AG04449 (cell line): ENCODE results near the gene OR4D1.
A peak's percentile ranks its signal among the peaks of the same experiment; 100 is the strongest.
"Not testable (repeated sequence)": the region's sequence is repeated elsewhere in the genome, so short reads cannot be mapped to it uniquely, and the experiment has no call there.

Source experiments
- CTCF ChIA-PET: fragments of 350-600 bp; formaldehyde crosslinking; extraction: SDS; loops from one replicate; lab custom pipeline; 2021; ENCODE audit warnings: antibody characterized with exemption; lab: Yijun Ruan, JAX
- POLR2A ChIA-PET: fragments of 400-600, 350-600 bp; formaldehyde crosslinking; extraction: SDS; loops from one replicate; lab custom pipeline; 2020; ENCODE audit warnings: antibody characterized with exemption, inconsistent platforms; lab: Yijun Ruan, JAX
- DNase-seq: peaks from one replicate; pipeline ENCODE4 v3.0.0-alpha.2; 2010; ENCODE audit warnings: low read depth, low spot score
- H3K4me3 ChIP-seq: 2 replicates; pipeline ENCODE4 v1.5.1; 2011; ENCODE audit warnings: low read depth, mild to moderate bottlenecking, control low read depth, low read length
- TF ChIP-seq, protein P1 (sequence below): IDR thresholded peaks from one replicate; pipeline ENCODE4 v1.5.1; 2011; ENCODE audit warnings: mild to moderate bottlenecking, moderate library complexity, low read length, control low read depth, inconsistent platforms; ENCODE audit not compliant: insufficient read depth; ENCODE audit errors: missing control alignments

The OR4D1 gene

DNA sequence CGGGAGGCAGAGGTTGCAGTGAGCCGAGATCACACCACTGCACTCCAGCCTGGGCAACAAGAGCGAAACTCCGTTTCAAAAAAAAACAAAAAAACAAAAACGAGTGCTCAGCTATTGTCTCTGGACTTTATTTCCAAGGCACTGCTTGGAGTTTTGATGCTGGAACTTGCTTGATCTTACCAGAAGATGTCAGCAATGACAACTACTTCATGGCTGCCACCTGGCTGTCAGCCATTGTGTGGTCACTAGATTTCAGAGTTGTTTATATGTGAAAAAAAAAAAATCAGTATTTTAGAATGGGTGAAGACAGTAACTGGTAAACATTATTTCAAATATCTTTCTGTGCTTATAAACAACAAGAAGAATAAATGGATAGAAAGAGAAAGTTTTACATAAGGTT, 26.3 kb upstream of the OR4D1 start:
- POLR2A ChIA-PET, result no interaction called here
- H3K4me3 ChIP-seq, result no peak overlapping the region
- TF ChIP-seq, protein P1, sequence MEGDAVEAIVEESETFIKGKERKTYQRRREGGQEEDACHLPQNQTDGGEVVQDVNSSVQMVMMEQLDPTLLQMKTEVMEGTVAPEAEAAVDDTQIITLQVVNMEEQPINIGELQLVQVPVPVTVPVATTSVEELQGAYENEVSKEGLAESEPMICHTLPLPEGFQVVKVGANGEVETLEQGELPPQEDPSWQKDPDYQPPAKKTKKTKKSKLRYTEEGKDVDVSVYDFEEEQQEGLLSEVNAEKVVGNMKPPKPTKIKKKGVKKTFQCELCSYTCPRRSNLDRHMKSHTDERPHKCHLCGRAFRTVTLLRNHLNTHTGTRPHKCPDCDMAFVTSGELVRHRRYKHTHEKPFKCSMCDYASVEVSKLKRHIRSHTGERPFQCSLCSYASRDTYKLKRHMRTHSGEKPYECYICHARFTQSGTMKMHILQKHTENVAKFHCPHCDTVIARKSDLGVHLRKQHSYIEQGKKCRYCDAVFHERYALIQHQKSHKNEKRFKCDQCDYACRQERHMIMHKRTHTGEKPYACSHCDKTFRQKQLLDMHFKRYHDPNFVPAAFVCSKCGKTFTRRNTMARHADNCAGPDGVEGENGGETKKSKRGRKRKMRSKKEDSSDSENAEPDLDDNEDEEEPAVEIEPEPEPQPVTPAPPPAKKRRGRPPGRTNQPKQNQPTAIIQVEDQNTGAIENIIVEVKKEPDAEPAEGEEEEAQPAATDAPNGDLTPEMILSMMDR, result no peak
- DNase-seq, result no peak
- CTCF ChIA-PET, result interaction anchor here (0.9 to 1.6 kb wide), 3 partner anchors 196 to 524 kb away, joined by 3 read pairs; no protein-coding TSS in a partner anchor

DNA sequence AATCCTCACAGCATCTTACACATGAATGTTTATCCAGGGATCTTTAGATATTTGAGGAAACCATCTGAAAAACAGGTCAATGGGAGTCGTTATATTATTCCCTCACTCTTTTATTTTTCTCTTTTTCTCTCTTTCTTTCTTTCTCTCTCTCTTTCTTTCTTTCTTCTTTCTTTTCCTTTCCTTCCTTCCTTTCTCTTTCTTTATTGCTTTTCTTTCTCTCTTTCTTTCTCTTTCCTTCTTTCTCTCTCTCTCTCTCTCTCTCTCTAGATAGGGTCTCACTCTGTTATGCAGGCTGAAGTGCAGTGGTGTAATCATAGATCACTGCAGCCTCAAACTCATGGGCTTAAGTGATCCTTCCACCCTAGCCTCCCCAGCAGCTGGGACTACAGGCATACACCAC, 20.3 kb upstream of the OR4D1 start:
- ChIA-PET POLR2A (no interaction called here), CTCF (no interaction called here)
- DNase-seq, result no peak
- TF ChIP-seq, protein P1, result no peak
- H3K4me3 ChIP-seq, result no peak overlapping the region

DNA sequence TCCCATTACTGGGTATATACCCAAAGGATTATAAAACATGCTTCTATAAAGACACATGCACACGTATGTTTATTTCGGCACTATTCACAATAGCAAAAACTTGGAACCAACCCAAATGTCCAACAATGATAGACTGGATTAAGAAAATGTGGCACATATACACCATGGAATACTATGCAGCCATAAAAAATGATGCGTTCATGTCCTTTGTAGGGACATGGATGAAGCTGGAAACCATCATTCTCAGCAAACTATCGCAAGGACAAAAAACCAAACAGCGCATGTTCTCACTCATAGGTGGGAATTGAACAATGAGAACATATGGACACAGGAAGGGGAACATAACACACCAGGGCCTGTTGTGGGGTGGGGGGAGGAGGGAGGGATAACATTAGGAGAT, 15.5 kb upstream of the OR4D1 start:
- DNase-seq, H3K4me3 ChIP-seq, CTCF ChIA-PET, POLR2A ChIA-PET: not testable (repeated sequence)

DNA sequence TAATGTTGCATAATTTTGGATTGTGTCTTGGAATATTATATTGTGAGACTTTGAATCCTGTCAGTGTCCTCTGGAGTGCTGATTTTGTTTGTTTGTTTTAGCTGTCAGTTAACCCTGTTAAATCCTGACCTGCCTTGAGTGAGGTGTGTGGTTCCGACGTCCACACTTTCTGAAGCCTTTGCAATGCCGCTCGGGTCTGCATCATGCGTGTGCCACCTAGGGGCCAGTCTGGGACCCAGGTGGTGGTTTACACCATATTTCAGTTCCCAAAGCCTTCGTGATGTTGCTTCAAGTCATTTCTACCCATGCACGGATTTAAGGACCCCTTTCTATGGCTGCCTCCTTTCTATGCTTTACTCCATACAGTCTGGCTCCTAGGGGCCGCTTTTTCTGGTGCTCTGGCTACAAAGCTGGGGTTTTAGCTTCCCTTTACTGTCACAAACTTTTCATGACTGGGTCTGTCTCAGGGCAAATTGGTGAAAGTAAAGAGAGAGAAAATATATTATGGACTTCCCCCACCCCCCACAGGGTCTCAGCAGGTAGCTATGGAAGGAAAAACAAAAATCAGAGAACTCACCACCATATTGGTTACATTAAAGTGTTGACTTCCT, 11.4 kb upstream of the OR4D1 start:
- CTCF ChIA-PET, result no interaction called here
- TF ChIP-seq, protein P1, result peak; percentile 30
- no peak for DNase-seq
- POLR2A ChIA-PET, result no interaction called here
- H3K4me3 ChIP-seq, result no peak overlapping the region

DNA sequence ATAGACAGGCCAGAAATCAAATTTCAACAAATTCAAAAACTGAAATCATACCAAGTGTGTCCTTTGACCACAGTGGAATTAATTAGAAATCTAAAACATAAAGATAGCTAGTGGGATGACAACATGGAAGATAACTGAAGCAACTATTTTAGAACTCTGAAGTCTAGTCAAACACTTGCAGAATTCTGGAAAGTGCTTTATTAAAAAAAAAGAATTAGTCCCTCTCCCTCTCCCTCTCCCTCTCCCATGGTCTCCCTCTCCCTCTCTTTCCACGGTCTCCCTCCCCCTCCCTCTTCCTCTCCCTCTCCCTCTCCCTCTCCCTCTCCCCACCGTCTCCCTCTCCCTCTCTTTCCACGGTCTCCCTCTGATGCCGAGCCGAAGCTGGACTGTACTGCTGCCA, 6.7 kb upstream of the OR4D1 start:
- TF ChIP-seq, protein P1, result no peak
- POLR2A ChIA-PET, result no interaction called here
- DNase-seq, result no peak
- CTCF ChIA-PET, result no interaction called here
- no peak overlapping the region for H3K4me3 ChIP-seq

DNA sequence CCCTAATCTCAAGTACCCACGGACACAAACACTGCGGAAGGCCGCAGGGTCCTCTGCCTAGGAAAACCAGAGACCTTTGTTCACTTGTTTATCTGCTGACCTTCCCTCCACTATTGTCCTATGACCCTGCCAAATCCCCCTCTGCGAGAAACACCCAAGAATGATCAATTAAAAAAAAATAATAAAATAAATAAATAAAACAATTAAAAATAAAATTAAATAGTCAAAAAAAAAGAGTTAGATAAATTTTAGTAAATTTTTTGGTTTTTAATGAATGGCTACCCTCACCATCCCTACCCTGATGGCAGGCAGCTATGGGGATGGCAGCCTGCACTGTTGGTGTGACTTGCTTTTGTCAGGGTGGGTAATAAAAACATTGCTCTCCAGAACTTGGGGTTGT, 4.8 kb upstream of the OR4D1 start:
- CTCF ChIA-PET, POLR2A ChIA-PET: not testable (repeated sequence)

DNA sequence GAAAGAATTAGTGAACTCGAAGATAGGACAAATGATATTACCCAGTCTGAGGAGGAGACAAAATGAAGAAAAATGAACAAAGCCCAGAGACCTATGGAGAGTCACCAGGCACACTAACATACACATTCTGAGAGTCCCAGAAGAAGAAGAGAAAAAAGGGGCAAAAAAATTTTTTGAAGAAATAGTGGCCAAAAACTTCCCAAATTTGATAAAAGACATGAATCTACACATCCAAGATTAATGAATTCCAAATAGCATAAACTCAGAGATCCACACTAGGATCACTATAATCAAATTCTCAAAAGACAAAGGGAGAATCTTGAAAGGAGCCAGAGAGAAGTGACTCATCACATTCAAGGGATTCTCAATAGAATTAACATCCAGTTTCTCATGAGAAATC, 3.4 kb upstream of the OR4D1 start:
- TF ChIP-seq, protein P1, result no peak
- no peak for DNase-seq
- no peak overlapping the region for H3K4me3 ChIP-seq
- ChIA-PET POLR2A (no interaction called here), CTCF (no interaction called here)

More for the DNA sequence above, 4.8 kb upstream of the OR4D1 start:
- DNase-seq, H3K4me3 ChIP-seq: not testable (repeated sequence)
